Transverse colon (tissue), 4 donors: ENCODE data around the gene AGMO. TPM values are rescaled to one million over a fixed set of nuclear protein-coding genes. Genes with fewer than 3 reads are reported as not detected.
"Not testable (repeated sequence)": the region's sequence is repeated elsewhere in the genome, so short reads cannot be mapped to it uniquely, and the experiment has no call there.

Experiments
- DNase-seq: peaks from one replicate; pipeline ENCODE4 v3.0.0-alpha.2; 2019
- H3K27ac ChIP-seq, 4 donors: fragments of 200-600 bp; sonication (generic); 2 replicates each; pipeline ENCODE4 v1.5.1; 2016 to 2018; ENCODE audit warnings: inconsistent platforms in 4 of 4
- H3K27me3 ChIP-seq: fragments of 200-600 bp; sonication (generic); 2 replicates; pipeline ENCODE4 v1.5.1; 2017; ENCODE audit warnings: inconsistent platforms
- H3K36me3 ChIP-seq, 4 donors: fragments of 200-600 bp; sonication (generic); 2 replicates each; pipeline ENCODE4 v1.5.1; 2017 to 2019; ENCODE audit warnings: inconsistent platforms in 4 of 4
- H3K4me1 ChIP-seq, 4 donors: fragments of 200-600 bp; sonication (generic); 2 replicates each; pipeline ENCODE4 v1.5.1; 2017 to 2020; ENCODE audit warnings: inconsistent platforms in 4 of 4
- H3K4me3 ChIP-seq, 4 donors: fragments of 200-600 bp; sonication (generic); 1 replicate in 1 of 4; 2 replicates in 3 of 4; pipeline versions ENCODE4 v1.5.1 to v1.6.1; 2017 to 2019; ENCODE audit warnings: inconsistent platforms in 4 of 4
- H3K9me3 ChIP-seq, 2 donors: fragments of 200-600 bp; sonication (generic); 2 replicates each; pipeline ENCODE4 v1.5.1; 2017 to 2019; ENCODE audit warnings: inconsistent platforms in 2 of 2
- EP300 ChIP-seq: sonication (generic); formaldehyde crosslinking; IDR thresholded peaks from one replicate; pipeline ENCODE4 v1.6.1; 2017; ENCODE audit warnings: antibody characterized with exemption, low read depth
- POLR2A ChIP-seq: fragments of 450-650 bp; IDR thresholded peaks from one replicate; pipeline ENCODE4 v1.6.1; 2016; ENCODE audit warnings: antibody characterized with exemption, mild to moderate bottlenecking, moderate library complexity
- POLR2AphosphoS5 ChIP-seq, 3 donors: sonication (generic); formaldehyde crosslinking; IDR thresholded peaks; one replicate each; pipeline ENCODE4 v1.6.1; 2016; ENCODE audit warnings: antibody characterized with exemption in 3 of 3
- WGBS, 2 donors: methylation state at CpG; one replicate each; pipeline ENCODE4 v1.1.5; 2018; ENCODE audit warnings: low coverage in 1 of 2; 5-methylcytosine and 5-hydroxymethylcytosine counted together
- in situ Hi-C, 4 donors: fragments of 200-750 bp; cut with MboI; loops; one replicate each; pipeline versions ENCODE4 v1.15.0 to v1.15.1; 2017; ENCODE audit warnings: low sequenced_read_pairs in 3 of 4, low pct_ligation_motif_present in 1 of 4, low pct_unique_long_range_greater_than_20kb in 1 of 4
- intact Hi-C: fragments of 100-400 bp; cut with DNase I; formaldehyde crosslinking; loops from one replicate; pipeline ENCODE4 v1.15.1; 2023; ENCODE audit warnings: low total_unique reads
- total RNA-seq, 4 donors: library from RNA; depleted of rRNA; stranded (reverse); fragments of >200 nt; gene quantifications; one replicate each; pipeline ENCODE4 v1.1.0, GENCODE V29; 2016
- TF ChIP-seq, protein P1 (sequence below), 5 experiments: fragments of 200-600 bp in 3 of 5; fragments of 450-650 bp in 2 of 5; sonication (generic) in 3 of 5; IDR thresholded peaks; 1 replicate in 2 of 5; 2 replicates in 3 of 5; pipeline ENCODE4 v1.5.1; 2016 to 2017; ENCODE audit warnings: antibody characterized with exemption in 5 of 5, inconsistent platforms in 3 of 5, mild to moderate bottlenecking in 2 of 5, moderate library complexity in 1 of 5

AGMO gene
- total RNA-seq, 4 donors from 2014 or later: 1.5 to 5.7 (median 2.7) TPM; not detected in 1

DNA sequence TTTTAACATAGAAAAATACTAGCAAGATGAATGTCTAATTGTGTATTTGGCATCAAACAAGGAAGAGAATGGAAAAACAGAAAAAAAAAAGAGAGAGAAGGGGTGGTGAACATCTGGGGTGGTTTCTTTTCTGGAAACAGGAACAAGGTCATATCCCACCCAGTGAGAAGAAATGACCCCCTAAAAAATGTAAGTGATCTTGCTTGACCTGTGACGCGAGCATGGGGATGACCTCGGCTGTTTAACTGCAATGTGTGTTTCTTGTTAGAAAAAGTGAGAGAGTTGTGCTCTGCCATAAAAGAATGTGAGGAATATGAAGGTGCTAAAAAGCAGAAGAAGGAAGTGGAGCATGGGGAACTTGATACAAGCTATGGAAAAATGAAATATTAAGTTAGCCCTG, 258.5 kb downstream of the AGMO start:
- TF ChIP-seq EP300: no peak
- TF ChIP-seq, protein P1, sequence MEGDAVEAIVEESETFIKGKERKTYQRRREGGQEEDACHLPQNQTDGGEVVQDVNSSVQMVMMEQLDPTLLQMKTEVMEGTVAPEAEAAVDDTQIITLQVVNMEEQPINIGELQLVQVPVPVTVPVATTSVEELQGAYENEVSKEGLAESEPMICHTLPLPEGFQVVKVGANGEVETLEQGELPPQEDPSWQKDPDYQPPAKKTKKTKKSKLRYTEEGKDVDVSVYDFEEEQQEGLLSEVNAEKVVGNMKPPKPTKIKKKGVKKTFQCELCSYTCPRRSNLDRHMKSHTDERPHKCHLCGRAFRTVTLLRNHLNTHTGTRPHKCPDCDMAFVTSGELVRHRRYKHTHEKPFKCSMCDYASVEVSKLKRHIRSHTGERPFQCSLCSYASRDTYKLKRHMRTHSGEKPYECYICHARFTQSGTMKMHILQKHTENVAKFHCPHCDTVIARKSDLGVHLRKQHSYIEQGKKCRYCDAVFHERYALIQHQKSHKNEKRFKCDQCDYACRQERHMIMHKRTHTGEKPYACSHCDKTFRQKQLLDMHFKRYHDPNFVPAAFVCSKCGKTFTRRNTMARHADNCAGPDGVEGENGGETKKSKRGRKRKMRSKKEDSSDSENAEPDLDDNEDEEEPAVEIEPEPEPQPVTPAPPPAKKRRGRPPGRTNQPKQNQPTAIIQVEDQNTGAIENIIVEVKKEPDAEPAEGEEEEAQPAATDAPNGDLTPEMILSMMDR (IDR thresholded peaks at IDR 0.05): no peak
- TF ChIP-seq POLR2A: no peak
- 76 to 84% methylated on average over 3 of the region's 3 CpGs for WGBS, 2 donors
- no peaks in the 10 kb centered on the region for H3K9me3 ChIP-seq
- no peaks in the 10 kb centered on the region for H3K36me3 ChIP-seq
- H3K4me1 ChIP-seq: no peaks in the 10 kb centered on the region
- in situ Hi-C loops (loop anchor here in 3 of 4 donors (25.0 kb wide), 3 partner anchors 409 to 784 kb away; no protein-coding TSS in a partner anchor), intact Hi-C loops (loop anchor here (10.0 kb wide), 1 partner anchor 761 kb away; no protein-coding TSS in a partner anchor)
- no peak for DNase-seq
- H3K27me3 ChIP-seq: no peaks in the 10 kb centered on the region
- H3K27ac ChIP-seq: no peak overlapping the region
- H3K4me3 ChIP-seq: no peak overlapping the region

GRCh38 chr7:15300986-15301385, 260.8 kb downstream of the AGMO start:
- in situ Hi-C loops: loop anchor here in 3 of 4 donors (25.0 kb wide), 3 partner anchors 411 to 786 kb away; no protein-coding TSS in a partner anchor
- not testable (repeated sequence) for H3K4me3 ChIP-seq, H3K4me1 ChIP-seq, H3K9me3 ChIP-seq, H3K36me3 ChIP-seq, H3K27ac ChIP-seq, DNase-seq, H3K27me3 ChIP-seq
- WGBS, 2 donors: 81 to 93% methylated on average over 5 to 6 of the region's 6 CpGs
- intact Hi-C loops: loop anchor here (10.0 kb wide), 1 partner anchor 764 kb away; no protein-coding TSS in a partner anchor

- no peak for TF ChIP-seq POLR2AphosphoS5 (IDR thresholded peaks at IDR 0.05)
- TF ChIP-seq POLR2A: no peak
- TF ChIP-seq EP300: no peak
- Histone ChIP-seq H3K9me3 (no peaks in the 10 kb centered on the region), H3K4me3 (no peak overlapping the region), H3K36me3 (no peaks in the 10 kb centered on the region), H3K4me1 (no peaks in the 10 kb centered on the region), H3K27ac (no peak overlapping the region), H3K27me3 (no peaks in the 10 kb centered on the region)
- in situ Hi-C loops (no loop called here), intact Hi-C loops (no loop called here)
- 76 to 85% methylated on average over 5 of the region's 5 CpGs for WGBS, 2 donors
- no peak for DNase-seq
Observed at GRCh38 chr7:15292138-15292537, 269.7 kb downstream of the AGMO start.

DNA sequence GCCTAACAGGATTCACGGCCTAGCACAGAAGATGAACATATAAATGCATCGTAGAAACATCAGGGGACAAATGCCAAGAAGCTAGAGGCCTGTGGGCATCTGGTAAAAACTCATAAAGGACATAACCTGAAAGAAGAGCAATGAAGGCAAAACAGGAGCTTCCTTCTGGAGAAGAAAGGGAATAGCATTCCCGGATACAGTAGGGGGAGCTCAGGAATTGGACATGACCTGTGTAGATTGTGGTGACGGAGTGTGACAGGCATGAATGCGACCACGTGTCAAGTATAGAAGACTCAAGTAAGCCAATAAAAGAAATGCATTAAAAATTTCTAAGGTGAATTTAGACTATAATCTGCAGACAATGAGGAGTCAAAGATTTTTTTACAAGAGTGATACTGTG, 270.1 kb downstream of the AGMO start:
- intact Hi-C loops: no loop called here
- Histone ChIP-seq H3K4me1 (no peaks in the 10 kb centered on the region), H3K9me3 (no peaks in the 10 kb centered on the region), H3K36me3 (no peaks in the 10 kb centered on the region), H3K4me3 (no peak overlapping the region), H3K27ac (no peak overlapping the region), H3K27me3 (no peaks in the 10 kb centered on the region)
- TF ChIP-seq, protein P1 (IDR thresholded peaks at IDR 0.05): no peak
- TF ChIP-seq POLR2AphosphoS5 (IDR thresholded peaks at IDR 0.05) (no peak), POLR2A (no peak), EP300 (no peak)
- DNase-seq: no peak
- in situ Hi-C loops: no loop called here
- 74 to 75% methylated on average over 2 to 6 of the region's 6 CpGs for WGBS, 2 donors

GRCh38 chr7:15288741-15289140, 273.1 kb downstream of the AGMO start:
- in situ Hi-C loops: no loop called here
- Histone ChIP-seq H3K4me3 (no peak overlapping the region), H3K4me1 (no peaks in the 10 kb centered on the region), H3K9me3 (no peaks in the 10 kb centered on the region), H3K27ac (no peak overlapping the region), H3K36me3 (no peaks in the 10 kb centered on the region), H3K27me3 (no peaks in the 10 kb centered on the region)
- intact Hi-C loops: no loop called here
- 39 to 60% methylated on average over 1 to 2 of the region's 2 CpGs for WGBS, 2 donors
- DNase-seq: no peak
- no peak for TF ChIP-seq POLR2AphosphoS5 (IDR thresholded peaks at IDR 0.05)

DNA sequence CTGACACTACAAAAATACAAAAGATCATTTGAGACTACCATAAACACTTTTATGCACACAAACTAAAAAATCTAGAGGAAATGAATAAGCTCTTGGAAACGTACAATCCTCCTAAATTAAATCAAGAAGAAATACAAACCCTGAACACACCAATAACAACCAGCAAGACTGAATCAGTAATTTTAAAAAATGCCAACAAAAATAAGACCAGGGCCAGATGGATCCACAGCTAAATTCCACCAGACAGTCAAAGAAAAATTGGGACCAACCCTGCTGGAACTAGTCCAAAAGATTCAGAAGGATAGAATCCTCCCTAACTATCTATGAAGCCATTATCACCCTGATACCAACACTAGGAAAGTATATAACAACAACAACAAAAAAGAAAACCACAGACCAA, 277.4 kb downstream of the AGMO start:
- intact Hi-C loops: no loop called here
- no peaks in the 10 kb centered on the region for H3K36me3 ChIP-seq
- no peaks in the 10 kb centered on the region for H3K27me3 ChIP-seq
- no peak for DNase-seq
- H3K9me3 ChIP-seq: no peaks in the 10 kb centered on the region
- TF ChIP-seq POLR2A (no peak), EP300 (no peak), POLR2AphosphoS5 (IDR thresholded peaks at IDR 0.05) (no peak)
- TF ChIP-seq, protein P1 (IDR thresholded peaks at IDR 0.05): no peak
- H3K27ac ChIP-seq: no peak overlapping the region
- no peaks in the 10 kb centered on the region for H3K4me1 ChIP-seq
- H3K4me3 ChIP-seq: no peak overlapping the region
- 21 to 43% methylated on average over 1 of the region's 1 CpG for WGBS, 2 donors
- in situ Hi-C loops: no loop called here
